Glomerular visceral epithelial cell (primary cell): ENCODE results near the gene GPR162.

Experiments
- DNase-seq: peaks from one replicate; pipeline ENCODE4 v3.0.0-alpha.2; 2016; ENCODE audit errors: extremely low spot score

The GPR162 gene

DNA sequence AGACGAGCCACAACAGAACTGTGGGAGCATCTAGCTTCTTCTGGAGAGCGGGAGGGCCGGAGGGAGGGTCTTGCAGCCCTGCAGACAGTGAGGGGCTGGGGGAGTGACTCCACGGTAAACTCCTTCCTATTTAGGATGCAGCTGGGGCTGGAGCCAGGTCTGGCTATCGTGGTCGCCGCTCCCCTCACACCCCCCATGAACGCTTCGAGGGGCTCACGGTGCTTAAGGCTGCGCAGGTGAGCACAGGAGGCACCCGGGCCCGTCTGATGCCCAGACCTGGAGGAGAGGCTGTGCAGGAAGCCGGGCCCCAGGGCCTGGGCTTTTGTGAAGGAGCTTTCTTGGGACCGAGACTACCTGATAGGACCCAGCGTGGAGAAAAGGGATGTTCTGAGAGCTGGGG, 15.2 kb downstream of the GPR162 start:
- no peak for DNase-seq

- DNase-seq: no peak
These were observed 15.9 kb downstream of the GPR162 start for GRCh38 chr12:6837370-6838060.

DNA sequence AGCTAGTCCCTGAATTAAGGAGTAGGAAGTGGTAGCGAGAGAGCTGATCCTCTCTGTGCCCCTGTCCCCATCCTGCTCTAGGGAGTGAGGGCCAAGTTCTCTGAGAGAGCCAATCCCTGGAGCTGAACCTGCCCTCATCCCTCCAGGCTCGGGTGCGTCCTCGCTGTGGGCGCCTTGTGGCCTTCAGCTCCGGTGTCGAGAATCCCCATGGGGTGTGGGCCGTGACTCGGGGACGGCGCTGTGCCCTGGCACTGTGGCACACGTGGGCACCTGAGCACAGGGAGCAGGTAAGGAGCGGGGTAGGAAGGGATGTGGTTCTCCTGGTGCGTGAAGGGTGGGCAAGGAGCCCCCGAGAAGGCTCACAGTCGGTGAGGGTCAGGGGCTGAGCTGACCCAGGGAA, 17.2 kb downstream of the GPR162 start:
- no peak for DNase-seq

- no peak for DNase-seq
These were observed 18.0 kb downstream of the GPR162 start for GRCh38 chr12:6839482-6840201.

DNA sequence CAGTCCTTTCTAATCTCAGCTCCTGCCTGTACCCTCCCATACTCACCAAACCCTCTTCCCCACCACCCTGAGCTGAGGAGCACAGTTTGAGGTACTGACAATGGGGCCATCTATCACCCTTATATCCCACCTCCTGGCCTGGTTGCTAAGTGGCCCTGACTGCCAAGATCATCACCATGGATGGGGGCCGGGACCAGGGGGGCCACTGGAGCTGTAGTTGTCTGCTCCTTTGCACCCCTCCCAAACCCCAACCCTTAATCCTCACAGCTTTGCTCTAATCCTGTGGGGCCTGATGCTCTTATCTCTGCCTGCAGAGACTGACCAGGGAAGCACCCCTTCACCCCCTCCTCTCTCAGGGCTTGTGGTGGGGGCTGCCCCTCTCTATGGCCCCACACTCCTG, 18.7 kb downstream of the GPR162 start:
- no peak for DNase-seq

- DNase-seq: no peak
These were observed 19.3 kb downstream of the GPR162 start, which contains the start of gene GNB3 for GRCh38 chr12:6840761-6841515. TSS of gene GNB3 (plus strand) at chr12:6840925. CDS start at chr12:6841288, 363 bp downstream.

DNA sequence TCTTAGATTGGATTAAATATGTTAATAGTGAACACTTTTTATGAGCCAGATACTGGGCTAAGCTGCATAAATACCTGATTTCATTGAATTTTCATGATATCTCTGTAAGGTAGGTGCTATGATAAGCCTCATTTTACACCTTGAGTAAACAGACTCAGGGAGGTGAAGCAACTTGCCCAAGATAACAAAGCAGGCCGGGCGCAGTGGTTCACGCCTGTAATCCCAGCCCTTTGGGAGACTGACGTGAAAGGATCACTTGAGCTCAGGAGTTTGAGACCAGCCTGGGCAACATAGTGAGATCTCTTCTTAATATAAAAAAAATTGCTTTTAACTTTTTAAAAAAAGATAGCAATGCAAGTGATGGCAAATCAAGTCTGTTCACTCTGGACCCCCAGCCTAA, 20.5 kb downstream of the GPR162 start:
- DNase-seq: no peak

- no peak for DNase-seq
These were observed 21.7 kb downstream of the GPR162 start for GRCh38 chr12:6843118-6843902.

GRCh38 chr12:6845395-6845794, 23.8 kb downstream of the GPR162 start:
- DNase-seq: no peak

DNA sequence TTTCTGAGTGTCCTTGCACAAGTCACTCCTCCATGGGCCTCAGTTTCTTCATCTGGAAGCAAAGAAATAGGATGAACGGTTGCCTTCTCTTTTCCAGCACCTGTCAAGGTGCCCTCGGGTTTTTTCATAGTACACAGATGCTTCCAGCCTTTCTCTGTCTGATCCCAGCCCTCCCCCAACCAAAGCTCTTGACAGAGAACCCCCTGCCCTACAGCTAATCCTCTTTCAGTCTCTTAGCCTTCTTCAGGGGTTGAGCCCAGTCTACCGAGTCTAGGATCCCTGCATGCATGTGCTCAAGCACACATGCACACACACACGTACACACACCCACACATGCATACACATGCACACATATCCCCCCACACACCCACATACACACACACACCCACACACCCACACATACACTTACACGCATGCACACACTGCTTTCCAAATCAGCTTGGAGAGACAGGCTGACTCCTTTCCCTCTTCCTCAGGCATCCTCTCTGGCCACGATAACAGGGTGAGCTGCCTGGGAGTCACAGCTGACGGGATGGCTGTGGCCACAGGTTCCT, 24.8 kb downstream of the GPR162 start:
- DNase-seq: no peak

GRCh38 chr12:6847676-6848075, 26.1 kb downstream of the GPR162 start:
- no peak for DNase-seq

DNA sequence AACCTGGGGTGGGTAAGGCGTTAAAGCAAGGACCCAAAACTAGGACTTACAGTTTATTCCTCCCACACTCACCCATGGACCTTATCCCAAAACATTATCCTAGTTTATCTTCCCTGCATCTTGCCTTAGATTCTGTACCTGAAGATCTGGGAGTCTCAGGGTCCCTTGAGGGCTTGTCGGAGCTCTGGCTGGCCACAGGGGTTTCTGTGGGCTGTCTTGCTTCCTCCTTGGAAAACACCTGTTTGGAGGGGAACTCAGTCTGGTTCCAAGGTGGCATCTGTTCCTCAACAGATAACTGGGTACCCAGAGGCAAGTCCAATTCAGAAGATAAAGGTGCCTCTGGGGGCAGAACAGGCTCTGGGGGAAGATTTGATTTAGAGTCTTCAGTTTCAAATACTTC, 27.8 kb downstream of the GPR162 start:
- DNase-seq: no peak

DNA sequence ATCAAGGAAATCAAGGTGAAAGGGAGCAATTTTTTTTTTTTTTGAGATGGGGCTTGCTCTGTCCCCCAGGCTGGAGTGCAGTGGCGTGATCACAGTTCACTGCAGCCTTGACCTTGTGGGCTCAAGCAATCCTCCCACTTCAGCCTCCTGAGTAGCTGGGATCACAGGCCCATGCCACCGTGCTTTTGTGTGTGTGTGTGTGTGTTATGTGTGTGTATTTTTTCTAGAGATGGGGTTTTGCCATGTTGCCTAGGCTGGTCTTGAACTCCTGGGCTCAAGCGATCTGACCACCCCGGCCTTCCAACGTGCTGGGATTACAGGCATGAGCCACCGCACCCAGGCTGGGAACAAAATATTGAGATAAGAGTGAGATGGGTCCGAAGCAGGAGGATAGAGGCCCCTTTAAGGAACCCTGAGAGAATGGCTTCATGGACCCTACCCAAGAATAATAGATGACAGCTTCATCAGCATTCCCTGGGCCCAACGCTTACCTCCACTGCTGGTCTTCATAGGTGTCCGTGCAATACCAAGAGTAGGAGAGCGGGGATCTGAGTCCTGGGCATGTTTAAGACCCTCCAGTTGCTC, 28.4 kb downstream of the GPR162 start:
- no peak for DNase-seq

- DNase-seq: no peak
These were observed 29.2 kb downstream of the GPR162 start for GRCh38 chr12:6850796-6851152.

GRCh38 chr12:6851153-6851920, 29.7 kb downstream of the GPR162 start, which contains the start of gene CDCA3:
TSS of gene CDCA3 (minus strand) at chr12:6851286. CDS start at chr12:6850952, 334 bp downstream.
- DNase-seq: peak; percentile 97

DNA sequence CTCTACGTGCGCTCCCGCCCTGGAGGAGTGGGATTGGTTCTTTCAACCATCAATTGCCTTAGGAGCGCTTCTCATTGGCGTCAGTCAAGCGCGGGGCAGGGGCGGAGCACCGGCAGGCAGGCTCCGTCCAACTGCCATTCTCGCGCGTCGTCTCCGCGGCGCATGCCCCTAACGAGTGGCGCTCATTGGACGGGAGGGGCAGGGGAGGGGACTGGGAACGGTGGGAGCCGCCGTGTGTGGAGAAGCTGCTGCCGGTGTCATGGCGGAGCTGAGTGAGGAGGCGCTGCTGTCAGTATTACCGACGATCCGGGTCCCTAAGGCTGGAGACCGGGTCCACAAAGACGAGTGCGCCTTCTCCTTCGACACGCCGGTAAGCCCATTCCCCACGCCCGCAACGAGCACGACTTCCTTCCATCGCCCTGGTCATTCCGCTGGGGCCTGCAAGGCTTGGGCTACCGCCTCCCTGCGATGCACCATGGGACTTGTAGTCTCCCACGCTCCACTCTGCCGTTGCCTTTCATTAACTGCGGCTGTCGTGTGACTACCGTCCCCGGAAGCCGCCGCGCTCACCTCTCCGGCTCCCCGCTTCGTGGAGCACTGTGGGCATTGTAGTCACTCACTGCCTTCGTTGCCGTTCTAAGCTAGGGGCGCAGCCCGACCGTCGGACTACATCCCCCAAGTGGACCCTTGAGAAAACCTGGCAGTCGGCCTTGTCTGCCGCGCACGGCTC, 30.5 kb downstream of the GPR162 start, which contains the start of gene USP5:
Gene USP5, plus strand, starts transcription at position 230 of the 730 bp plus-strand sequence. Its CDS starts 30 bp downstream, at position 260.
- peak; percentile 99 for DNase-seq

GRCh38 chr12:6852651-6853354, 31.2 kb downstream of the GPR162 start:
- DNase-seq: peak; percentile 69

GRCh38 chr12:6853626-6854025, 32.0 kb downstream of the GPR162 start:
- DNase-seq: no peak

DNA sequence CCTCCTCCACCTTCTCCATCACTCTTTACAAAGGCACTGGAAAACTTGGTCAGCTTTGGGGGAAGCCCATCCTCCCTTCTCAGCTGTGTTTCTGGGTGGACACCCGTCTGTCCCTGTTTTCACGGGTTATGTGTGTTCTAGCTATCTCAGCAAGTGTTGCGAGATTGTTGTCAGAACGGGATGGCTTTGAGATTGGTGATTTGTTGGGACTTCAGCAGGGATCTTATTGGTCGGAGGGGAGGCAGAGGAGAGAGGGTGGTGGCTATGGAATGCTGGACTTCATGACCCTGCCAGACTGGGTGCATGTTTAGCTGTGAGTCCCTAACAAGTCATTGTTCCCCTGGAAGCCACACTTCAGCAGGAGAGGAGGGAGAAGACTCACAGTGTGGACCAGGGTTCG, 32.4 kb downstream of the GPR162 start:
- DNase-seq: no peak
